H9 (cell line): ENCODE results near the gene MME. TPM values are rescaled to one million over a fixed set of nuclear protein-coding genes. Genes with fewer than 3 reads are reported as not detected.

Experiments
- DNase-seq: peaks from one replicate; pipeline ENCODE4 v3.0.0-alpha.2; 2017
- H2AFZ ChIP-seq: one replicate; pipeline ENCODE4 v1.6.1; 2013; ENCODE audit warnings: mild to moderate bottlenecking, low read length, control low read depth, moderate library complexity
- H2AK5ac ChIP-seq: 2 replicates; pipeline ENCODE4 v1.6.1; 2013; ENCODE audit warnings: low read length, control low read depth, mixed read lengths; ENCODE audit not compliant: insufficient read length
- H2BK120ac ChIP-seq: one replicate; pipeline ENCODE4 v1.6.1; 2013; ENCODE audit warnings: low read depth, mild to moderate bottlenecking, low read length, control low read depth, inconsistent platforms; ENCODE audit not compliant: poor library complexity, severe bottlenecking
- H2BK12ac ChIP-seq: 2 replicates; pipeline ENCODE4 v1.6.1; 2013; ENCODE audit warnings: low read length, control low read depth, mixed read lengths, low read depth; ENCODE audit not compliant: insufficient read length
- H2BK15ac ChIP-seq: 2 replicates; pipeline ENCODE4 v1.6.1; 2013; ENCODE audit warnings: low read depth, low read length, control low read depth
- H2BK20ac ChIP-seq: one replicate; pipeline ENCODE4 v1.6.1; 2013; ENCODE audit warnings: low read depth, mild to moderate bottlenecking, low read length, control low read depth, inconsistent platforms; ENCODE audit not compliant: poor library complexity, severe bottlenecking
- H2BK5ac ChIP-seq: 2 replicates; pipeline ENCODE4 v1.6.1; 2013; ENCODE audit warnings: low read length, control low read depth, mixed read lengths; ENCODE audit not compliant: insufficient read length
- H3K14ac ChIP-seq: 2 replicates; pipeline ENCODE4 v1.6.1; 2013; ENCODE audit warnings: low read length, control low read depth; ENCODE audit not compliant: insufficient read depth
- H3K18ac ChIP-seq: 2 replicates; pipeline ENCODE4 v1.6.1; 2013; ENCODE audit warnings: low read depth, mild to moderate bottlenecking, mixed read lengths, low read length, control low read depth; ENCODE audit not compliant: insufficient read length
- H3K23ac ChIP-seq: 2 replicates; pipeline ENCODE4 v1.6.1; 2013; ENCODE audit warnings: low read length, control low read depth, mixed read lengths, low read depth; ENCODE audit not compliant: insufficient read length
- H3K23me2 ChIP-seq: 2 replicates; pipeline ENCODE4 v1.6.1; 2013; ENCODE audit warnings: low read depth, mild to moderate bottlenecking, mixed read lengths, low read length, control low read depth; ENCODE audit not compliant: insufficient read length, poor library complexity, severe bottlenecking
- H3K27ac ChIP-seq: 2 replicates; pipeline ENCODE4 v1.5.1; 2013; ENCODE audit warnings: low read length, control low read depth, mixed read lengths, low read depth; ENCODE audit not compliant: insufficient read length
- H3K27me3 ChIP-seq: 2 replicates; pipeline ENCODE4 v1.6.1; 2013; ENCODE audit warnings: low read length, control low read depth, inconsistent platforms; ENCODE audit not compliant: insufficient read depth
- H3K4ac ChIP-seq: 2 replicates; pipeline ENCODE4 v1.6.1; 2013; ENCODE audit warnings: low read depth, mild to moderate bottlenecking, control low read depth, inconsistent platforms, low read length, moderate library complexity
- H3K4me1 ChIP-seq: 2 replicates; pipeline ENCODE4 v1.6.1; 2013; ENCODE audit warnings: low read length, control low read depth, inconsistent platforms; ENCODE audit not compliant: insufficient read depth
- H3K4me2 ChIP-seq: 2 replicates; pipeline ENCODE4 v1.6.1; 2013; ENCODE audit warnings: low read length, control low read depth, mixed read lengths; ENCODE audit not compliant: insufficient read length, insufficient read depth
- H3K56ac ChIP-seq: 2 replicates; pipeline ENCODE4 v1.6.1; 2013; ENCODE audit warnings: low read depth, mild to moderate bottlenecking, mixed read lengths, low read length, control low read depth; ENCODE audit not compliant: insufficient read length
- H3K79me1 ChIP-seq: 2 replicates; pipeline ENCODE4 v1.6.1; 2013; ENCODE audit warnings: low read depth, mild to moderate bottlenecking, moderate library complexity, low read length, control low read depth, inconsistent platforms; ENCODE audit not compliant: insufficient read depth, poor library complexity, severe bottlenecking
- H3K79me2 ChIP-seq: 2 replicates; pipeline ENCODE4 v1.6.1; 2013; ENCODE audit warnings: low read length, control low read depth, inconsistent platforms; ENCODE audit not compliant: insufficient read depth
- H3K9ac ChIP-seq: 2 replicates; pipeline ENCODE4 v1.6.1; 2013; ENCODE audit warnings: low read length, control low read depth, mixed read lengths; ENCODE audit not compliant: insufficient read length; ENCODE audit errors: extremely low read depth
- H3K9me3 ChIP-seq: one replicate; pipeline ENCODE4 v1.6.1; 2013; ENCODE audit warnings: low read depth, low read length, inconsistent platforms; ENCODE audit not compliant: control insufficient read depth
- H3T11ph ChIP-seq: one replicate; pipeline ENCODE4 v1.6.1; 2013; ENCODE audit warnings: mild to moderate bottlenecking, low read length, control low read depth, inconsistent platforms
- H4K20me1 ChIP-seq: one replicate; pipeline ENCODE4 v1.6.1; 2013; ENCODE audit not compliant: control insufficient read depth, insufficient read length, insufficient read depth
- H4K5ac ChIP-seq: 2 replicates; pipeline ENCODE4 v1.6.1; 2013; ENCODE audit warnings: low read depth, mild to moderate bottlenecking, mixed read lengths, low read length, control low read depth; ENCODE audit not compliant: insufficient read length
- H4K8ac ChIP-seq: replicated peaks from 2 replicates; pipeline ENCODE4 v1.6.1; 2013; ENCODE audit warnings: low read length, control low read depth, mixed read lengths, low read depth; ENCODE audit not compliant: insufficient read length
- H4K91ac ChIP-seq: 2 replicates; pipeline ENCODE4 v1.6.1; 2013; ENCODE audit warnings: low read depth, mild to moderate bottlenecking, moderate library complexity, mixed read lengths, low read length, control low read depth; ENCODE audit not compliant: insufficient read length
- H3K27ac Mint-ChIP-seq, 3 experiments: 2 replicates in 2 of 3; 3 replicates in 1 of 3; pipeline ENCODE4 v1.8.0; 2020 to 2021; ENCODE audit warnings: mixed read lengths in 3 of 3, mild to moderate bottlenecking in 1 of 3, moderate library complexity in 1 of 3
- H3K27me3 Mint-ChIP-seq: 2 replicates; pipeline ENCODE4 v1.8.0; 2021; ENCODE audit warnings: low read depth, mild to moderate bottlenecking, moderate library complexity, mixed read lengths
- H3K36me3 Mint-ChIP-seq, 3 experiments: 2 replicates in 2 of 3; 3 replicates in 1 of 3; pipeline ENCODE4 v1.8.0; 2020 to 2021; ENCODE audit warnings: low read depth in 3 of 3, mixed read lengths in 3 of 3; ENCODE audit not compliant: insufficient read depth in 1 of 3
- H3K4me1 Mint-ChIP-seq, 2 experiments: 2 replicates each; pipeline ENCODE4 v1.8.0; 2020; ENCODE audit warnings: mixed read lengths in 2 of 2
- H3K4me3 Mint-ChIP-seq, 2 experiments: 2 replicates in 1 of 2; 3 replicates in 1 of 2; pipeline ENCODE4 v1.8.0; 2020 to 2021; ENCODE audit warnings: mild to moderate bottlenecking in 2 of 2, mixed read lengths in 2 of 2, moderate library complexity in 1 of 2
- H3K9me3 Mint-ChIP-seq, 2 experiments: 2 replicates in 1 of 2; 3 replicates in 1 of 2; pipeline ENCODE4 v1.8.0; 2020; ENCODE audit warnings: mild to moderate bottlenecking in 2 of 2, mixed read lengths in 2 of 2, moderate library complexity in 1 of 2
- WGBS: extraction: QIAGEN DNeasy Blood & Tissue Kit; methylation state at CpG from one replicate; pipeline ENCODE4 v1.1.7; 2013; ENCODE audit warnings: missing lambda C conversion rate, low lambda C conversion rate, mixed read lengths; ENCODE audit not compliant: insufficient read length; ENCODE audit errors: extremely low coverage; 5-methylcytosine and 5-hydroxymethylcytosine counted together
- total RNA-seq: library from RNA; stranded (reverse); gene quantifications from 2 replicates; pipeline ENCODE4 v1.2.1, GENCODE V29; 2021
- TF ChIP-seq, protein P1 (sequence below): fragments of 200-600 bp; sonication (generic); conservative IDR thresholded peaks from 3 replicates; pipeline ENCODE4 v1.8.0; 2021; ENCODE audit warnings: antibody characterized with exemption, mild to moderate bottlenecking

MME gene
- total RNA-seq, 1 experiment from 2014 or later = 16.4 TPM

DNA sequence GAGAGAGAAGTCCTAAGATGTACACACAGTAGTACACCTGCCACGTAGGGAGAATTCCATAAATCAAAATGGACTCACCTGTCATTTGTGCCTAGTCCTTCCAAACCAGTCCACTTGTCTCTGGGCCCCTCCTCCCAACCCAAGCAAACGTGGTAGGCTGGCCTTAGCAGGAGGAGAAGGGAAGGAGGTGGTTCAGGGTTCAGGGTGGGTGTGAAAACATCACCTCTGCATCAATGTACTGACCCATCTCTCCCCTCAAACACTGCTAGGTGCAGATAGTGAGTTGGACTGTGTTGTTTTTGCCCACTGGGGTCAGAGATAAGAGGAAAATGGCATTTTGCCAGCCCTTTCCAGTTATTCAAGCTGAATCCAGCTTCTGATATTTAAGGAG, 99.3 kb downstream of the MME start:
- Histone ChIP-seq H3K14ac (no peak overlapping the region), H4K8ac (no peak overlapping the region), H3K9me3 (no peaks in the 10 kb centered on the region), H2AFZ (no peak overlapping the region), H2AK5ac (no peak overlapping the region), H2BK5ac (no peak overlapping the region), H3K27me3 (no peaks in the 10 kb centered on the region), H2BK20ac (no peak overlapping the region), H2BK15ac (no peak overlapping the region), H3K23me2 (no peaks in the 10 kb centered on the region), H3K27ac (no peak overlapping the region), H4K20me1 (no peaks in the 10 kb centered on the region), H3K79me2 (no peaks in the 10 kb centered on the region), H3K4me1 (no peaks in the 10 kb centered on the region; the same call in 1 of the 2 replicates), H3K23ac (no peak overlapping the region), H4K91ac (no peak overlapping the region), H3K4me2 (no peak overlapping the region), H3K18ac (no peak overlapping the region), H2BK120ac (no peak overlapping the region), H3K79me1 (no peaks in the 10 kb centered on the region), H3T11ph (no peak overlapping the region), H3K9ac (no peak overlapping the region), H3K4ac (no peak overlapping the region), H4K5ac (no peak overlapping the region), H3K56ac (no peak overlapping the region), H2BK12ac (no peak overlapping the region)
- H3K36me3 Mint-ChIP-seq = peaks cover 0 to 8% (median 0%) of the 10 kb centered on the region in 3 experiments; a peak in 3 of 7 replicates
- DNase-seq = no peak
- peaks cover 3 to 5% of the 10 kb centered on the region in 2 experiments; a peak in 1 of 4 replicates for H3K4me1 Mint-ChIP-seq
- no peaks in the 10 kb centered on the region for H3K9me3 Mint-ChIP-seq
- no peaks in the 10 kb centered on the region for H3K27me3 Mint-ChIP-seq
- no peak overlapping the region for H3K4me3 Mint-ChIP-seq
- TF ChIP-seq, protein P1, sequence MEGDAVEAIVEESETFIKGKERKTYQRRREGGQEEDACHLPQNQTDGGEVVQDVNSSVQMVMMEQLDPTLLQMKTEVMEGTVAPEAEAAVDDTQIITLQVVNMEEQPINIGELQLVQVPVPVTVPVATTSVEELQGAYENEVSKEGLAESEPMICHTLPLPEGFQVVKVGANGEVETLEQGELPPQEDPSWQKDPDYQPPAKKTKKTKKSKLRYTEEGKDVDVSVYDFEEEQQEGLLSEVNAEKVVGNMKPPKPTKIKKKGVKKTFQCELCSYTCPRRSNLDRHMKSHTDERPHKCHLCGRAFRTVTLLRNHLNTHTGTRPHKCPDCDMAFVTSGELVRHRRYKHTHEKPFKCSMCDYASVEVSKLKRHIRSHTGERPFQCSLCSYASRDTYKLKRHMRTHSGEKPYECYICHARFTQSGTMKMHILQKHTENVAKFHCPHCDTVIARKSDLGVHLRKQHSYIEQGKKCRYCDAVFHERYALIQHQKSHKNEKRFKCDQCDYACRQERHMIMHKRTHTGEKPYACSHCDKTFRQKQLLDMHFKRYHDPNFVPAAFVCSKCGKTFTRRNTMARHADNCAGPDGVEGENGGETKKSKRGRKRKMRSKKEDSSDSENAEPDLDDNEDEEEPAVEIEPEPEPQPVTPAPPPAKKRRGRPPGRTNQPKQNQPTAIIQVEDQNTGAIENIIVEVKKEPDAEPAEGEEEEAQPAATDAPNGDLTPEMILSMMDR = no peak
- WGBS = no CpG with 5 or more reads among the region's 2 CpGs
- H3K27ac Mint-ChIP-seq = no peak overlapping the region
